Measurements from ENCODE around the gene TP73. TPM values are rescaled to one million over a fixed set of nuclear protein-coding genes. Genes with fewer than 3 reads are reported as not detected.

TP73 gene
- total and polyA plus RNA-seq, 2 donors (not counting 1 experiment from before 2014, with no cell fraction given), result 1.2 to 2.4 TPM

GRCh38 chr1:3690282-3691065, 38.2 kb downstream of the TP73 start:
- Histone ChIP-seq H3K4me3 (ENCODE audit: control extremely low read depth in 1 of 5, extremely low read depth in 1 of 5, insufficient read depth in 1 of 5, low read depth in 2 of 5, low read length in 4 of 5) (no peak overlapping the region), H3K27ac (ENCODE audit: low read length in 2 of 2) (no peak overlapping the region), H4K20me1 (ENCODE audit: control insufficient read depth, insufficient read depth, low read length, poor library complexity, severe bottlenecking) (no peaks in the 10 kb centered on the region), H3K4me1 (ENCODE audit: control insufficient read depth in 2 of 2, insufficient read depth in 2 of 2, low read length in 2 of 2) (peaks cover 0 to 3% of the 10 kb centered on the region in 2 donors), H3K79me2 (ENCODE audit: control insufficient read depth, insufficient read depth, low read length) (no peaks in the 10 kb centered on the region), H2AFZ (ENCODE audit: insufficient read depth, low read depth, low read length, poor library complexity, severe bottlenecking) (no peak overlapping the region), H3K36me3 (replicated peaks in 1 of 2; ENCODE audit: control extremely low read depth in 1 of 2, control insufficient read depth in 1 of 2, extremely low read depth in 1 of 2, insufficient read depth in 2 of 2, low read length in 1 of 2) (no peaks in the 10 kb centered on the region), H3K9me3 (ENCODE audit: control extremely low read depth in 1 of 3, control insufficient read depth in 2 of 3, insufficient read depth in 1 of 3, low read length in 2 of 3) (peaks cover 0 to 6% (median 0%) of the 10 kb centered on the region in 3 donors), H3K27me3 (replicated peaks in 1 of 4; ENCODE audit: control extremely low read depth in 1 of 4, control insufficient read depth in 3 of 4, insufficient read depth in 4 of 4, low read length in 3 of 4) (peaks cover 0 to 2% (median 0%) of the 10 kb centered on the region in 4 experiments), H3K4me2 (replicated peaks; ENCODE audit: low read depth, low read length, poor library complexity, severe bottlenecking) (no peak overlapping the region), H3K9ac (ENCODE audit: low read length) (no peak overlapping the region)
- Mint-ChIP-seq H3K27me3 (peaks cover 4% of the 10 kb centered on the region), H3K4me1 (peaks cover 4% of the 10 kb centered on the region), H3K27ac (no peak overlapping the region), H3K4me3 (no peak overlapping the region), H3K9me3 (ENCODE audit: insufficient read depth) (no peaks in the 10 kb centered on the region)
- POLR2A ChIA-PET, result no interaction called here
- CTCF ChIA-PET, result no interaction called here
- intact Hi-C loops (cut with micrococcal nuclease), result no loop called here
- DNase-seq (no peak), ATAC-seq (ENCODE audit: low read depth) (no peak)
- no peak for TF ChIP-seq EZH2 (IDR thresholded peaks at IDR 0.05; ENCODE audit: borderline replicate concordance, insufficient read depth, low read depth, low read length, poor library complexity, severe bottlenecking)
- TF ChIP-seq CTCF (IDR thresholded peaks at IDR 0.05), result no peak
- 97% methylated on average over 47 of the region's 50 CpGs for WGBS (ENCODE audit: insufficient coverage)

Measured in B cell (primary cell).